RPMI7951 (cell line): ENCODE measurements around the gene HIVEP3. TPM values are rescaled to one million over a fixed set of nuclear protein-coding genes. Genes with fewer than 3 reads are reported as not detected.

Experiments
- DNase-seq: peaks from one replicate; pipeline ENCODE4 v3.0.0-alpha.2; 2012; ENCODE audit warnings: low read depth
- total RNA-seq: library from RNA; depleted of rRNA; stranded (reverse); fragments of >200 nt; shearing (Covaris generic); gene quantifications from 2 replicates; pipeline ENCODE4 v1.2.3, GENCODE V29; 2014

The HIVEP3 gene
- total RNA-seq, 1 experiment from 2014 or later = 4.1 TPM

GRCh38 chr1:41762251-41762650 lies 156.5 kb downstream of the HIVEP3 start:
- no peak for DNase-seq

GRCh38 chr1:41758904-41759548 lies 159.7 kb downstream of the HIVEP3 start:
- peak; percentile 73 for DNase-seq

GRCh38 chr1:41758500-41758899 lies 160.2 kb downstream of the HIVEP3 start:
- DNase-seq = peak; percentile 59

GRCh38 chr1:41754540-41754939 lies 164.2 kb downstream of the HIVEP3 start:
- no peak for DNase-seq

GRCh38 chr1:41752514-41753170 lies 166.1 kb downstream of the HIVEP3 start:
- DNase-seq = no peak

- DNase-seq = peak; percentile 91
Observed at GRCh38 chr1:41751804-41752513, 166.8 kb downstream of the HIVEP3 start.

GRCh38 chr1:41749991-41750745 lies 168.6 kb downstream of the HIVEP3 start:
- no peak for DNase-seq

GRCh38 chr1:41745022-41745421 lies 173.7 kb downstream of the HIVEP3 start:
- no peak for DNase-seq

- DNase-seq = peak; percentile 74
Observed at GRCh38 chr1:41743366-41743765, 175.4 kb downstream of the HIVEP3 start.

- DNase-seq = peak; percentile 90
Observed at GRCh38 chr1:41742219-41742618, 176.5 kb downstream of the HIVEP3 start.

- no peak for DNase-seq
Observed at GRCh38 chr1:41741244-41741643, 177.5 kb downstream of the HIVEP3 start.

GRCh38 chr1:41740630-41741239 lies 178.0 kb downstream of the HIVEP3 start:
- peak; percentile 9 for DNase-seq

- no peak for DNase-seq
Observed at GRCh38 chr1:41740058-41740457, 178.7 kb downstream of the HIVEP3 start.

GRCh38 chr1:41739061-41739955 lies 179.4 kb downstream of the HIVEP3 start:
- DNase-seq = peak; percentile 93

- DNase-seq = peak; percentile 71
Observed at GRCh38 chr1:41738475-41738874, 180.2 kb downstream of the HIVEP3 start.

- DNase-seq = no peak
Observed at GRCh38 chr1:41738006-41738405, 180.7 kb downstream of the HIVEP3 start.

- no peak for DNase-seq
Observed at GRCh38 chr1:41735631-41736260, 183.0 kb downstream of the HIVEP3 start.

- no peak for DNase-seq
Observed at GRCh38 chr1:41735139-41735538, 183.6 kb downstream of the HIVEP3 start.

- DNase-seq = no peak
Observed at GRCh38 chr1:41734201-41734970, 184.3 kb downstream of the HIVEP3 start.
